BJ (cell line): ENCODE results near the gene RBMS1. TPM values are rescaled to one million over a fixed set of nuclear protein-coding genes. Genes with fewer than 3 reads are reported as not detected.

Source experiments
- CTCF ChIA-PET: fragments of 350-600 bp; formaldehyde crosslinking; extraction: SDS; loops from one replicate; lab custom pipeline; 2021; ENCODE audit warnings: antibody characterized with exemption, inconsistent platforms; lab: Yijun Ruan, JAX
- POLR2A ChIA-PET: fragments of 300-600 bp; sonication (Branson Sonifier 250); formaldehyde crosslinking; extraction: SDS; loops from one replicate; lab custom pipeline; 2021; ENCODE audit warnings: antibody characterized with exemption; lab: Charles Lee
- DNase-seq: peaks from one replicate; pipeline ENCODE4 v3.0.0-alpha.2; 2011; ENCODE audit warnings: low read depth
- H3K27me3 ChIP-seq: 2 replicates; pipeline ENCODE4 v1.6.0; 2011; ENCODE audit warnings: low read length; ENCODE audit not compliant: control insufficient read depth, insufficient read depth
- H3K36me3 ChIP-seq: 2 replicates; pipeline ENCODE4 v1.5.1; 2011; ENCODE audit warnings: low read length; ENCODE audit not compliant: control insufficient read depth, insufficient read depth
- H3K4me3 ChIP-seq: 2 replicates; pipeline ENCODE4 v1.5.1; 2011; ENCODE audit warnings: low read depth, mild to moderate bottlenecking, control low read depth, low read length
- polyA plus RNA-seq: library from polyadenylated mRNA; depleted of rRNA; stranded (reverse); fragments of >200 nt; gene quantifications from 2 replicates; pipeline ENCODE4 v1.2.3, GENCODE V29; 2011
- TF ChIP-seq, protein P1 (sequence below): IDR thresholded peaks from 2 replicates; pipeline ENCODE4 v1.5.1; 2011; ENCODE audit warnings: low read depth, mild to moderate bottlenecking, control low read depth, inconsistent platforms, low read length, moderate library complexity; ENCODE audit not compliant: insufficient read depth

Gene RBMS1
- polyA plus RNA-seq, 1 experiment: 80.1 TPM

DNA sequence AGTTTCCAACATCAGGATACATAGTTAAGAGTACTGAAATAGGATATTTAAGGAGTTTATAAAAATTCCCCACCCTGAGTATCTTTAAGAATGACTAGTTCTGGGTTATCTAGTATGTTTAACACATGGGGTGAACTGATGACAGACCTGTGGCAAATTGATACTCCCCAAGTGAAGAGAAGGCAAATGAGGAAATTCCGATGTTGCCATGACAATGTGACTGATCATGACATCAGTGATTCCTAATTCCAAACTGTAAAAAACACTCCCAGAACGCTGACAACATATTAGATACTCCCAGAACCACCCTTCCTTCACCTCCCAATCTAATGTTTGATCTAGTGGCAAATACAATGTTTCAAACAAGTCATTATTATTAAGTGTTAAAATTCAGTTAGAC lies 77.6 kb downstream of the RBMS1 start:
- TF ChIP-seq, protein P1, sequence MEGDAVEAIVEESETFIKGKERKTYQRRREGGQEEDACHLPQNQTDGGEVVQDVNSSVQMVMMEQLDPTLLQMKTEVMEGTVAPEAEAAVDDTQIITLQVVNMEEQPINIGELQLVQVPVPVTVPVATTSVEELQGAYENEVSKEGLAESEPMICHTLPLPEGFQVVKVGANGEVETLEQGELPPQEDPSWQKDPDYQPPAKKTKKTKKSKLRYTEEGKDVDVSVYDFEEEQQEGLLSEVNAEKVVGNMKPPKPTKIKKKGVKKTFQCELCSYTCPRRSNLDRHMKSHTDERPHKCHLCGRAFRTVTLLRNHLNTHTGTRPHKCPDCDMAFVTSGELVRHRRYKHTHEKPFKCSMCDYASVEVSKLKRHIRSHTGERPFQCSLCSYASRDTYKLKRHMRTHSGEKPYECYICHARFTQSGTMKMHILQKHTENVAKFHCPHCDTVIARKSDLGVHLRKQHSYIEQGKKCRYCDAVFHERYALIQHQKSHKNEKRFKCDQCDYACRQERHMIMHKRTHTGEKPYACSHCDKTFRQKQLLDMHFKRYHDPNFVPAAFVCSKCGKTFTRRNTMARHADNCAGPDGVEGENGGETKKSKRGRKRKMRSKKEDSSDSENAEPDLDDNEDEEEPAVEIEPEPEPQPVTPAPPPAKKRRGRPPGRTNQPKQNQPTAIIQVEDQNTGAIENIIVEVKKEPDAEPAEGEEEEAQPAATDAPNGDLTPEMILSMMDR: no peak
- ChIA-PET POLR2A (no interaction called here), CTCF (no interaction called here)
- H3K4me3 ChIP-seq: no peak overlapping the region
- no peaks in the 10 kb centered on the region for H3K27me3 ChIP-seq
- no peaks in the 10 kb centered on the region for H3K36me3 ChIP-seq
- DNase-seq: no peak

DNA sequence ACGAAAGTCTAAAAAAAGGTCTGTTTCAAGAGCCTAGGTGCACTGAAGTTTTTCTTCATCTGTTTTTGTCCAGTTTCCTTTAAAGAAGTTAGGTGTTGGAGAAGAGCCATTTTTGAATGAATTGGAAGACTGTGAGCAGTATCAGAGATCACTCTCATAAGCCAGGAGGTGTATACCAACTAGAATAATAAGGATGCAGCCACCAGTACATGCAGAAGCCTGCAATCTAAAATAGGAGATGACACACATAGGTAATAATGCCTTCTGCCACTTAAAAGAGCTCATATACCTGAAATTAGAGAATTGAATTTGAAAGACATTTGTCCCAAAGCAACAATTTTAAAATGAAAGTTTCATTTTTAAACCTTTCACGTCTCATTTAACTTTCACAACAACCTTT lies 81.7 kb downstream of the RBMS1 start:
- Histone ChIP-seq H3K36me3 (no peaks in the 10 kb centered on the region), H3K4me3 (no peak overlapping the region), H3K27me3 (no peaks in the 10 kb centered on the region)
- DNase-seq: no peak
- TF ChIP-seq, protein P1: no peak
- ChIA-PET CTCF (interaction anchor here (1.3 kb wide), 1 partner anchor 16 kb away, joined by 3 read pairs; no protein-coding TSS in a partner anchor), POLR2A (interaction anchor here (1.0 kb wide), 1 partner anchor 8 kb away, joined by 3 read pairs; no protein-coding TSS in a partner anchor)

DNA sequence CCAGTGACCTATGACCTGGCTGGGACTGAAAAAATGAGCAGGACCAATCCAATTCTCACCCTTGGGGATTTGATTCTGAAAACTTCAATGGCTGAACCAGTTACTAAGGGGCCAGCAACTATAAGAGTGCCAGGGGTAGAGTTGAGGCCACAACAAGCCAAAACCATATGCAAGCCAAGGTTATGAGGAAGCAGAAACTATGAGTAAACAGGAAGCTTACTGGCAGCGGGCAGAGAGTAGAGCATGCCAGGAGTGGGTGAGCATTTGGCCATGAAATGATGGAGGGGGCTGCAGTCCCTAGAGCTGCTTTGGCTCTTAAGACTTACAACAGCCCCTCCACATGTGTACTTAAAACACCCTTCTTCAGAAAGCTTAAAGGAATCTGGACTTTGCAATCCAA lies 82.4 kb downstream of the RBMS1 start:
- Histone ChIP-seq H3K27me3 (no peaks in the 10 kb centered on the region), H3K36me3 (no peaks in the 10 kb centered on the region), H3K4me3 (no peak overlapping the region)
- POLR2A ChIA-PET: no interaction called here
- CTCF ChIA-PET: interaction anchor here (0.6 to 1.3 kb wide), 2 partner anchors 16 to 172 kb away, joined by 3 read pairs; no protein-coding TSS in a partner anchor
- TF ChIP-seq, protein P1: no peak
- DNase-seq: no peak

DNA sequence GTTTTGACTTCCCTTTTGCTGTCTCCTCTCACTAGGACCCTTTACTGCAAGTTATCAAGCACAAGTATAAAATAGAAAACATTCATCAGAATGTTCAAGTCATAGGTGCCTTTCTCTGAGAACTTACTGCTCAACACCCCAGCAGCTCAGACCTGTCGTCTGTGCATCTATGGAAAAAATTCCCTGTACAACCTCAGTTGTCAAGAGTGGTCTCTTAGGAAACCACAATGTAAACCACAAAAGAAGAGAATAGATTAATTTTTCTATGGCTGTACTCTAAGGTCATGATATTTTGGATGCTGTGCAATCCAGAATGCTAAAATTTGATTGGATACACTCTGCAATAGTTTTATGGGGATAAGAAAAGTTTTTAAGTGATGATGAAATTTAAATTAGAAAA lies 84.1 kb downstream of the RBMS1 start:
- ChIA-PET POLR2A (no interaction called here), CTCF (interaction anchor here (1.2 kb wide), 1 partner anchor 300 kb away, joined by 3 read pairs; no protein-coding TSS in a partner anchor)
- TF ChIP-seq, protein P1: no peak
- H3K4me3 ChIP-seq: no peak overlapping the region
- H3K27me3 ChIP-seq: no peaks in the 10 kb centered on the region
- DNase-seq: no peak
- H3K36me3 ChIP-seq: no peaks in the 10 kb centered on the region

DNA sequence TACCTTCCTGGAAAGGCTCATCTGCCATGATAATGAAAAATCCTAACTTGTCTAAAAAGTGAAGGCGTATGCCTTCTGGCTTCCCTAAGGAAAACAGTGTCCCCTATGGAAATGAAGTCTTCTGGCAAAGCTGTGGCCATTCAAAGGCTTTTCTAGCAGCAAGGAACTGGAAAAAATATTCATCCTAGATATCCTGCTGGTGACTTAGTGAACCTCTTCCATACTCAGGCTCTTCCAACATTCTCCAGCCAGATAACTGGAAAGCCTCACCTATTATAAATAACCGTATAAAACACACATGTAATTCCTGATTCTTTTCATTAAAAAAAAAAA lies 84.7 kb downstream of the RBMS1 start:
- CTCF ChIA-PET: interaction anchor here (1.2 to 1.3 kb wide), 2 partner anchors 16 to 299 kb away, joined by 3 to 5 read pairs; no protein-coding TSS in a partner anchor
- POLR2A ChIA-PET: interaction anchor here (0.5 kb wide), 1 partner anchor 57 kb away, joined by 3 read pairs; no protein-coding TSS in a partner anchor
- Histone ChIP-seq H3K36me3 (no peaks in the 10 kb centered on the region), H3K27me3 (no peaks in the 10 kb centered on the region), H3K4me3 (no peak overlapping the region)
- TF ChIP-seq, protein P1: no peak
- DNase-seq: no peak
